Measurements from ENCODE around the gene DCST1.

GRCh38 chr1:155085504-155086127 lies 52.0 kb downstream of the DCST1 start:
- TF ChIP-seq CTCF (IDR thresholded peaks at IDR 0.05): no peak
- TF ChIP-seq POLR2A (IDR thresholded peaks at IDR 0.05): no peak

Data from esophagus squamous epithelium (tissue), 4 donors.